ENCODE measurements around the gene NDUFAF5.
A peak's percentile ranks its signal among the peaks of the same experiment; 100 is the strongest.

The NDUFAF5 gene

DNA sequence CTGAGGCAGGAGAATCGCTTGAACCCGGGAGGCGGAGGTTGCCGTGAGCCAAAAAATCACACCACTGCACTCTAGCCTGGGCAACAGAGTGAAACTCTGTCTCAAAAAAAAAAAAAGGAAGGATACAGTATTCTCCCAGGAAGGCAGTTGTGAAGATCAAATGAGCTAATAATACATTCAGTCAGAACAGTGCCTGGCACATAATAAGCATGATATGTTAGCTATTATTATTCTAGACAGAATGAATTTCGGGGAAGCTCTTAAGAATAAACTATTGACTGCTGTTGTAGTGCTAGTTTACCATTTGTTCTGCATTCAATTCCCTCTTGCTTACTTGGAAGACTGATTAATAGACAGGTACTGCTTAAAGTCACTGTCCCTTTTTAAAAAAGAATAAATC, 40.6 kb downstream of the NDUFAF5 start:
- Mint-ChIP-seq H3K9me3 (no peaks in the 10 kb centered on the region), H3K4me3 (no peak overlapping the region), H3K36me3 (no peaks in the 10 kb centered on the region), H3K27ac (no peak overlapping the region), H3K4me1 (no peaks in the 10 kb centered on the region)
- no peak for ATAC-seq
- no peak for DNase-seq (ENCODE audit: low spot score in 2 of 2)

DNA sequence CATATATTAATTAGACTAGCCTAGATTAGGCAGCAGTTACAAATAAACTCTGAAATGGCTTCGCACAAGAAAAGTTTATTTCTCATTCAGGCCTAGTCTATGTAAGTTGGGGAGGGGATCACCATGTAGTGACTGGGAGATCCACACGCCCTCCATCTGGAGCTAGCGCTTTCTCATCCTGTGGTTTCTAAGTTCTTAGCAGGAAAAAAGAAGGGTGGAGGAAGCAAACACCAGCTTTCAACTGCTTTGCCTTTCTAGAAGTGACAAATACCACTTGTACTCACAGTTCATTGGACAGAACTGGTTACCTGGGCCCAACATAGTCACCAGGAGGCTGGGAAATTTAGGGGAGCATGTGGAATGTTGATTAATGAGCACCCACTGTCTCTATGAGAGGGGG, 46.6 kb downstream of the NDUFAF5 start:
- DNase-seq (ENCODE audit: low spot score in 2 of 2), result no peak
- H3K27ac Mint-ChIP-seq, result no peak overlapping the region

DNA sequence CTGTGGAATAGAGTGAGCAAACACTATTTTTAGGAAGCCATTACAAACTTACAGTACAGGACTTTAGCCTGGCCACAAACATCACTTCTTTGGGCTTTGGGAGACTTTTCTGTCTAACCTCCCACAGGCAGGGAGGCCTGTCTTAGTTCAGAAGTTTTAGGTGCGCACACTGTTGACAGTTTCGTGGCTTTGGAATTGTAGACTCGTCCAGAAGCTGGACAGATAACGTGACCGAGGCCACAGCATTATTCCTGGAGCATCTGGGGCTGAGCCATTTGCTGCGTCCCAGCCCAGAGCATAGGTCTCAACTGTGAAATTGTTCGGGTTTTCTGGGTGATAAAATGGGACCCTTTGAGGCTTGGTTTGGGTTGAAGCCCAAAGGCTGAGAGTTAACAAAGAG, 53.8 kb downstream of the NDUFAF5 start:
- no peaks in the 10 kb centered on the region for H3K4me1 Mint-ChIP-seq
- no peak overlapping the region for H3K4me3 Mint-ChIP-seq
- ATAC-seq (no peak), DNase-seq (ENCODE audit: low spot score in 2 of 2) (no peak)
- H3K27ac Mint-ChIP-seq, result no peak overlapping the region
- H3K36me3 Mint-ChIP-seq, result no peaks in the 10 kb centered on the region
- no peaks in the 10 kb centered on the region for H3K9me3 Mint-ChIP-seq

More for the DNA sequence above, 46.6 kb downstream of the NDUFAF5 start:
- H3K36me3 Mint-ChIP-seq, result no peaks in the 10 kb centered on the region
- H3K4me3 Mint-ChIP-seq, result no peak overlapping the region
- ATAC-seq, result no peak
- no peaks in the 10 kb centered on the region for H3K4me1 Mint-ChIP-seq
- peaks cover 2% of the 10 kb centered on the region for H3K9me3 Mint-ChIP-seq

DNA sequence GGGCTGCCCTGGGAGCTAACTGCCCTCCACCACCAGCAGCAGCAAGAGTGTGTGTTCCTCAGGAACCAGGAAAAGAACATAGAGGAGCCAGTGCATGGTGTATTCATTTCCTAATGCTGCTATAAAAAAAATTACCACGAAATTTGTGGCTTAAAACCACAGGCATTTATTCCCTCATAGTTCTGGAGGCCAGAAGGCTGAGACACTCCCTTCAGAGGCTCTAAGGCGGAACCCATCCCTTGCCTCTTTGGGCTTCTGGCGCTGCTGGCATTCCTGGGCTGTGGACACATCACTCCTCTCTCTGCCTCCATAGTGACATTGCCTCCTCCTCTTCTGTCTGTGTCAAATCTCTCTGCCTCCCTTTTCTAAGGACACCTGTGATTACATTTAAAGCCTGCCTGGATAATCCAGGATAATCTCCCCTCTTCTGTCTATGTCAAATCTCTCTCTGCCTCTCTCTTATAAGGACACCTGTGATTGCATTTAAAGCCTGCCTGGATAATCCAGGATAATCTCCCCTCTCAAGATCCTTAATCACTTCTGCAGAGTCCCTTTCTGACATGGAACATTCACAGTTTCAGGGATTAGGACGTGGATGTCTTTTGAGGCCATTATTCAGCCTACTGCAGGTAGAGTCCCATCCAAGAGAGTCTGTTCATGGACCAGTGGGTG, 54.7 kb downstream of the NDUFAF5 start:
- H3K36me3 Mint-ChIP-seq, result no peaks in the 10 kb centered on the region
- DNase-seq (ENCODE audit: low spot score in 2 of 2), result no peak
- no peaks in the 10 kb centered on the region for H3K9me3 Mint-ChIP-seq
- no peak overlapping the region for H3K27ac Mint-ChIP-seq
- no peak for ATAC-seq
- H3K4me3 Mint-ChIP-seq, result no peak overlapping the region
- H3K4me1 Mint-ChIP-seq, result no peaks in the 10 kb centered on the region

DNA sequence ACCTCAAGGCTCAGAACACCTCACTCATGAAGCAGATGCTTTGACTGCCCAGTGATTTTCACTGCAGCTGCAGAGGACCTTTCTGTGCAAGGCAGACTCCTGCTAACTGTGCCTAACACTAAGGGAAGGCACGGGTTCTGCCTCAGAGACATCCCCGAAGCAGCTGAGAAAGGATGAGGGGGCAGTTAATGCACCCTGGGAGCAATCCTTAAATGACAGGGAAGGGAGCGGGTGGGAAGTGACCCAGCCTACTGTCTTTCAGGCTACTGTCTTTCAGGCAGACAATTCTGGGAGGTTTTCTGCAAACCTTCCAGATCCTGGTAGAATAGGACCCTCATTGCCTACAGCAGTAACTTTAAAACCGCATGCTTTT, 55.3 kb downstream of the NDUFAF5 start:
- Mint-ChIP-seq H3K4me1 (no peaks in the 10 kb centered on the region), H3K9me3 (no peaks in the 10 kb centered on the region), H3K4me3 (no peak overlapping the region), H3K36me3 (no peaks in the 10 kb centered on the region), H3K27ac (no peak overlapping the region)
- no peak for DNase-seq (ENCODE audit: low spot score in 2 of 2)
- no peak for ATAC-seq

DNA sequence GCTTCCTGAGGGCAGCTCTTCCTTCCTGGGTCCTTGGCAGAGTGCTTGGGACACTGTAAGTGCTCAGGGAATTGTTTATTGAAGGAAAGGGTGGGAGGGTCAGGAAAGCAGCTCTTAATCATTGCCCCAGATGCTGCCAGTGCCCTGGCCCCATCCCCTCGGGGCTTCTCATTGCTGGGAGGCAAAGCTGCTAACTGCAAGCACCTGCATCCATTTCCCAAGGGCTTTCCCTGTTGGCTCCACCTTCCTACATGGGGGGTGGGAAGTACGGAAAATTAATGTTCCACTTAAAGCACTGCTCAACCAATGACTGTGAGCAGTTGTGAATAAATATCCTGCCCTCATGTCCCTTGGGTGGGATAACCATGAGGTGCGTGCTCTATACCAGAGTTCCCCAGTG, 56.4 kb downstream of the NDUFAF5 start:
- Mint-ChIP-seq H3K27ac (no peak overlapping the region), H3K4me3 (no peak overlapping the region), H3K4me1 (no peaks in the 10 kb centered on the region), H3K36me3 (no peaks in the 10 kb centered on the region), H3K9me3 (no peaks in the 10 kb centered on the region)
- ATAC-seq (no peak), DNase-seq (ENCODE audit: low spot score in 2 of 2) (no peak)

DNA sequence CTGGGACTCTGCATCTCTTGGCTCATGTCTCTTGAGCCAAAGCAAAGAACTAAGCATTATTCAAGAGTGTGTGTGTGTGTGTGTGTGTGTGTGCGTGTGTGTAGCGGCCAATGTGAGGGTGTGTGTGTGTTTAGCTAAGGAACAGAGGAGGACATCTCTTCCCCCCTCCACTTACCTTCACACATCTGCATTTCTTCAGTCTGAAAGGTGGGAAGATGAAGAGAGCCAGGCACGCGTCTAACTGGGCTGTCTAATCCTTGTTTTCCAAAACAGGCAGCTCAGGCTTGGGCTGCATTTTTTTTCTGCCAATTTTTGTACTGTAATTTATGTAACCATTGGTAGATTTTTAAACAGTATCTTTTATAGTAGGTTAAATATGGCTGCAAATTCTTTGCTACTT, 59.5 kb downstream of the NDUFAF5 start:
- H3K36me3 Mint-ChIP-seq, result no peaks in the 10 kb centered on the region

DNA sequence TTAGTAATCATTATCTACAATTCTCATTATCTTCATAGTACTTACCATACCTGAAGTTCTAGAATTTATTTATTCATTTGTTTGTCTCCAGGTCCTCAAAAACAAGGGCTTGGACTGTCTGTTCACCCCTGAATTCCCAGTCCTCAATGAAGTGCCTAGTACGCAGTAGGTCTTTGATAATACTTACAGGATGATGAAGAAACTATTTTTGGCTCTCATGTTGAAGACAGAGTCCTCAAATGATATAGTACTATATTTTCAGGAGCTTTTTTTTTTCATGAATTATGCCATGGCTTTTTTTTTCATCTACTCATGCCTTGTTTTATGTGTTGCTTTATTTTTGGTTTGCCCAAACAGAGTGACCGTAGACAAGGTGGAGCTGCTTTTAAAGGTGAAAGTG, 66.5 kb downstream of the NDUFAF5 start:
- Mint-ChIP-seq H3K4me3 (no peak overlapping the region), H3K36me3 (no peaks in the 10 kb centered on the region), H3K27ac (no peak overlapping the region), H3K4me1 (no peaks in the 10 kb centered on the region), H3K9me3 (no peaks in the 10 kb centered on the region)
- DNase-seq (ENCODE audit: low spot score in 2 of 2) (no peak), ATAC-seq (no peak)

More for the DNA sequence above, 59.5 kb downstream of the NDUFAF5 start:
- ATAC-seq (no peak), DNase-seq (ENCODE audit: low spot score in 2 of 2) (no peak)
- no peaks in the 10 kb centered on the region for H3K4me1 Mint-ChIP-seq
- H3K27ac Mint-ChIP-seq, result no peak overlapping the region
- H3K4me3 Mint-ChIP-seq, result no peak overlapping the region
- no peaks in the 10 kb centered on the region for H3K9me3 Mint-ChIP-seq

DNA sequence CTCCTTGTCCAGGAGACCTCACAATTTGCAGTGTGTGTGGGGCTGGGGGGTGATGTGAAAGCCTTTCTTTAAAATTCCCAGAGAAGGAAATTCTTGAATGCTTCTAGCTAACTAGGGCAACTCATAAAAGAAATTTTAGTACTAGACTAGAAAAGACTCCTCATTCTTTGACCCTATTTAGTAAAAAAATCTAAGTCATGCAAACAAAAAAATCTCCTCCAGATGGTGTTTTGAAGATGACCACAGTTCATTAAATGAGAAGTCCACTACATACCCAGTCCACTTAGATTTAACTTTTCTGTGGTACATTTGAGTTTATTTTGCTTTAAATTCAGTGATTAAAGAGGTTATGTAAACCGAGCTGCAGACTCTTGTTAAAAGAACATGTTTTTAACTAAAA, 67.5 kb downstream of the NDUFAF5 start:
- ATAC-seq, result no peak
- H3K9me3 Mint-ChIP-seq, result no peaks in the 10 kb centered on the region
- no peak overlapping the region for H3K27ac Mint-ChIP-seq
- DNase-seq (ENCODE audit: low spot score in 2 of 2), result no peak
- H3K4me3 Mint-ChIP-seq, result no peak overlapping the region
- H3K36me3 Mint-ChIP-seq, result no peaks in the 10 kb centered on the region
- no peaks in the 10 kb centered on the region for H3K4me1 Mint-ChIP-seq

DNA sequence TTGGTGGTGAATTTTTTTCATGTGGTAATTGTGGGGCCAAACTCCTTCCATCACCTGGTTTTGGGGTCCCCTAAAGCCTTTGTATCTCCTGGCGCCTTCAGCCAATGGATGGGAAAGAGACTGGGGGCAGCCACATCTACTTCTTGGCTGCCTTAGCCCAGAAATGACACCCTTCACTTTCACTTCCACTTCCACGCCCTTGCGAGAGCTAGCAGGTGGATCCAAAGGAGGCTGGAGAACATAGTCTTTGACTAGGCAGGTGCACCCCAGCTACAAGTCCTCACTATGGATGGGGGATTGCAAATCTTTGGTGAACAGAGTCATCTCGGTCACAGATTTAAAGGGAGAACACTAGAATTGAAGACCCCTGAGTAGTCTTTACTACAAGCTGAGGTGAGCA, 70.8 kb downstream of the NDUFAF5 start:
- ATAC-seq (no peak), DNase-seq (ENCODE audit: low spot score in 2 of 2) (no peak)
- H3K4me3 Mint-ChIP-seq, result no peak overlapping the region
- no peaks in the 10 kb centered on the region for H3K4me1 Mint-ChIP-seq
- H3K27ac Mint-ChIP-seq, result no peak overlapping the region
- no peaks in the 10 kb centered on the region for H3K36me3 Mint-ChIP-seq
- H3K9me3 Mint-ChIP-seq, result peaks cover 2% of the 10 kb centered on the region

DNA sequence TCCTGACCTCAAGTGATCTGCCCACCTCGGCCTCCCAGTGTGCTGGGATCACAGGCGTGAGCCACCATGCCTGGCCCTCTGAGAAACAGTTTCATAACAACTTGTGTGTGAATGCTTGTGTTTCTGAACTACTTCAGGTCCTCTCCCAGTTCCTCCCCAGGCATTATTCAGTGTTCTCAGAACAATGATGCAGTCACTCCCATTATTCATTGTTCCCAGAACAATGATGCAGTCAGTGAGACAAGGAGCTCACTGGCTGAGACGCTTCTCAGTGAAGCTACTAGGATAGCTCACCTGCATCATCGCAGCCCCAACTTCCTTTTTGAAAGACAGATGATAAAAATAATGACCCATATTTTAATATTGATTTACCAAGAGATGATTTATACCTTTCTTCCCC, 71.5 kb downstream of the NDUFAF5 start:
- Mint-ChIP-seq H3K27ac (no peak overlapping the region), H3K4me3 (no peak overlapping the region), H3K9me3 (peaks cover 3% of the 10 kb centered on the region), H3K4me1 (no peaks in the 10 kb centered on the region), H3K36me3 (no peaks in the 10 kb centered on the region)
- DNase-seq (ENCODE audit: low spot score in 2 of 2) (no peak), ATAC-seq (peak; percentile 25)

DNA sequence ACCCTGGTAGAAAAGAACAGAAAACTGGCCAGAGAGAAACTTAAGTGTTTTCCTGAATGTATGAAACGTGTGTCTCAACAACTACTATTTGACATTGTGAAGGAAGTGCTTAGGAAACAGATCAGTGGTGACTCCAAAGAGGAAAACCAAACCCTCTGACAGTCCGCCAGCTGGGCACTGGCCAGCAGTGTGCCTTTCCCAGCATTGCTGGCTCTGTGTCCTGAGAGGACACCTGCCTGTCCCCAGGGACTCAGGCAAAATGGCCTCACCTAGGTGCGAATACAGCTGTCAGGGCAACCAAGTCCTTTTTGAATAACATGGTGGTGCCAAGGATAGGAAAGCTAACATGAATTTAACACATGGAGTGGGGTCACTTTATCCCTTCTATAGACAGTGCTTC, 72.5 kb downstream of the NDUFAF5 start:
- Mint-ChIP-seq H3K9me3 (peaks cover 3% of the 10 kb centered on the region), H3K4me1 (no peaks in the 10 kb centered on the region), H3K27ac (no peak overlapping the region), H3K36me3 (no peaks in the 10 kb centered on the region), H3K4me3 (no peak overlapping the region)
- DNase-seq (ENCODE audit: low spot score in 2 of 2) (no peak), ATAC-seq (no peak)

DNA sequence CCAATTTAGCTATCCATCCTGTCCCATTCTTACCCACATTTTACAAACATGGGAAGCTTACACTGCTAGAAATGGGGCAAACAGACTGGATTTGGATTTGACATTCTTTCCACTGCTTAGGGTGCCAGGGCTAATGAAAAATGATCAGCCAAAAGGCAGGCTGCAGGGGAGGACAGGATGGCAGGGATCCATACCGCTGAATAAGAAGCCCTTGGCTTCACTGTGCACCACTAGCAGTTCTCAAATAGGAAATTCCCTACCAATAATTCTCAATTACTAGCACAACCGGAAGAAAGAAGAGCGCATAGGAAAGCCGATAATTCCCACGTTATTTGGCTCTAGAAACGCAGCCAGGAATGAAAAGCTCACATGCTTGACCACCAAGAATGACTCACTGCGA, 73.1 kb downstream of the NDUFAF5 start:
- Mint-ChIP-seq H3K36me3 (no peaks in the 10 kb centered on the region), H3K4me1 (no peaks in the 10 kb centered on the region), H3K9me3 (peaks cover 3% of the 10 kb centered on the region), H3K27ac (no peak overlapping the region), H3K4me3 (no peak overlapping the region)
- DNase-seq (ENCODE audit: low spot score in 2 of 2) (no peak), ATAC-seq (no peak)

DNA sequence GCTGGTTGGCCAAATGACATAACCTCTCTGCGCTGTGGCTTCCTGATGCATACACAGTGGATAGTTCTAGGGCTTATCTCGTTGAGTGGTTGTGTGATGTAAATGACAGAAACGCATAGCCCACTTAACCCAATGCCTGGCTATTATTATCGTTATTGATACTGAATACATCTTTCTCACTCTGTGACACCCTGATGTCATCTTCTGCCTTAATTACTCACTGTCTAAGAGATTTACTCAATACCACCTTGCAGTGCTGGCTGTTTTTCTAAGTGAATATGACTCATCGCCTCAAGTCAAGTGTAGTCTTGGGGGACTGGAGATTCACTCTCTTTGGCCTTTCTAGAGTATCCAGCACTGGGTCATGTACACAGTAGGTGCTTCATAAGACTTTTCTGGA, 73.6 kb downstream of the NDUFAF5 start:
- DNase-seq (ENCODE audit: low spot score in 2 of 2) (no peak), ATAC-seq (peak; percentile 39)
- Mint-ChIP-seq H3K4me3 (no peak overlapping the region), H3K9me3 (peaks cover 3% of the 10 kb centered on the region), H3K36me3 (no peaks in the 10 kb centered on the region), H3K4me1 (no peaks in the 10 kb centered on the region), H3K27ac (no peak overlapping the region)

DNA sequence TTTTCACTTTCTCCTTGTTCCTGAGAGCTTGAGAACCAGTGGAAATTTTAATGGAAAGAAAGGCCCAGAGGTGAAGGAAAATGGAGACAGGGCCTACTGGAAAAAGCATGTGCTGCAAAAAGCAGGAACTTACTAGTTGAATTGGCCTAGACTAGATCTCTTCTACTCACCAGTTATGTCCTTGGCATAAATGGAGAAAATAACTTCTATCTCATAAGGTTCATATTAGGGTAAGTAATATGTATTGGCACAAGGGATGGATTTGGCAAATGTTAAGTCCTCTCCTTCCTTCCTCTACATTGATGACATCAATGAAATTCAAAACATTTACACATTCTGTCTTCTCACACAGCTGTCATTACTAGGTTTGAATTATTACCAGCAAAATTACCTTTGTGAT, 74.0 kb downstream of the NDUFAF5 start:
- H3K36me3 Mint-ChIP-seq, result no peaks in the 10 kb centered on the region
- peaks cover 3% of the 10 kb centered on the region for H3K9me3 Mint-ChIP-seq
- DNase-seq (ENCODE audit: low spot score in 2 of 2), result no peak
- no peak overlapping the region for H3K4me3 Mint-ChIP-seq
- ATAC-seq, result no peak
- H3K27ac Mint-ChIP-seq, result no peak overlapping the region
- no peaks in the 10 kb centered on the region for H3K4me1 Mint-ChIP-seq

DNA sequence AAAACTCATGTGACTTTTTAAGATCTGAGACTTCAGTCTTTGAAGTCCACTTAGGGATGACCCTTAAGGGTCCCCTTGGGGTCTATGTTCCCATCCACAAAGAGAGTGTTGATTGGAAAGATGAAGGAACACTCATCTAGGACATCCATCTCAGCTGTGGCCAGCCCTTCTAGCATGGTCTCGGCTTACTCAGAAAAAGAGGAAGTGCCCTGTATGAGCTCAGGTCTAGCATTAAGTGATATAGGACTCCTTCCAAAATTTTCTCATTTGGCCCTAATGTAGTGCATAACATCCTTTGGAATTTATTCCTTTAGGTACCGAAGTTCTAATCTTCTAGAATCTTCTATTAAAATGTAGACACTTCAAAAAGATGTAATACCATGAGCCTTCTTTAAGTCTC, 77.4 kb downstream of the NDUFAF5 start:
- H3K4me3 Mint-ChIP-seq, result no peak overlapping the region
- ATAC-seq (no peak), DNase-seq (ENCODE audit: low spot score in 2 of 2) (no peak)
- H3K9me3 Mint-ChIP-seq, result peaks cover 3% of the 10 kb centered on the region
- H3K4me1 Mint-ChIP-seq, result no peaks in the 10 kb centered on the region
- H3K36me3 Mint-ChIP-seq, result no peaks in the 10 kb centered on the region
- H3K27ac Mint-ChIP-seq, result no peak overlapping the region

DNA sequence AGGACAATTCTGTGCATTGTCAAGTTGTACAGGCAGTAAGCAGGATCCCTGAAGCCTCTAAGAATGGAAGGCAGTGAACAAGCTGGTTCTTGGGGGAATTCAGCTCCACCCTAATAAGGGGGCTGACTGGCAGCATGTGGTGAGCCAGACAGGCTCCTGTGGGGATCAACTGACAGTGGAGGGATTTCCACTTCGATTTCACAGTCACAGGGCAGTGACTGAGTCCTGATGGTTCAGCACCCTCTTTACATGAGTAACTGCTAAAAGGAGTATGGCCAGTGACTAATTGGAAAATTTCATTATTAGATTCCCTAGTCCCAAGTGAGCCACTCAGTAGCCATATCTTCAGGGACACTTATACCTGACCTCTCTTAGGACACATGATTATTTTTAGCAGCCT, 78.4 kb downstream of the NDUFAF5 start:
- no peak overlapping the region for H3K4me3 Mint-ChIP-seq
- peaks cover 3% of the 10 kb centered on the region for H3K9me3 Mint-ChIP-seq
- H3K4me1 Mint-ChIP-seq, result no peaks in the 10 kb centered on the region
- no peaks in the 10 kb centered on the region for H3K36me3 Mint-ChIP-seq
- H3K27ac Mint-ChIP-seq, result no peak overlapping the region
- DNase-seq (ENCODE audit: low spot score in 2 of 2) (no peak), ATAC-seq (no peak)
